Body of pancreas (tissue), 4 donors: ENCODE data around the gene ITLN2. TPM values are rescaled to one million over a fixed set of nuclear protein-coding genes. Genes with fewer than 3 reads are reported as not detected.
"Not testable (repeated sequence)": the region's sequence is repeated elsewhere in the genome, so short reads cannot be mapped to it uniquely, and the experiment has no call there.

Experiments
- ATAC-seq: fragments of 150-250 bp; one replicate; pipeline ENCODE4 v1.9.1; 2016
- DNase-seq, 4 donors: peaks; one replicate each; pipeline ENCODE4 v3.0.0-alpha.2; 2019
- H3K27ac ChIP-seq, 4 donors: fragments of 200-600 bp; sonication (generic); 1 replicate in 3 of 4; 2 replicates in 1 of 4; pipeline versions ENCODE4 v1.5.1 to v1.6.1; 2016 to 2019; ENCODE audit warnings: mild to moderate bottlenecking in 1 of 4, mixed read lengths in 1 of 4, moderate library complexity in 1 of 4
- H3K27me3 ChIP-seq, 2 donors: fragments of 200-600 bp; sonication (generic); one replicate each; pipeline ENCODE4 v1.6.0; 2016; ENCODE audit warnings: mild to moderate bottlenecking in 1 of 2
- H3K36me3 ChIP-seq, 2 donors: fragments of 200-600 bp; sonication (generic); replicated peaks in 1 of 2; 2 replicates each; pipeline ENCODE4 v1.5.1; 2016; ENCODE audit warnings: low read depth in 2 of 2; ENCODE audit not compliant: insufficient read depth in 1 of 2
- H3K4me1 ChIP-seq: fragments of 200-600 bp; sonication (generic); one replicate; pipeline ENCODE4 v1.6.0; 2016
- H3K4me3 ChIP-seq, 2 donors: fragments of 200-600 bp; sonication (generic); 1 replicate in 1 of 2; 2 replicates in 1 of 2; pipeline ENCODE4 v1.5.1; 2016 to 2019
- H3K9me3 ChIP-seq, 3 donors: fragments of 200-600 bp; sonication (generic); 1 replicate in 2 of 3; 2 replicates in 1 of 3; pipeline ENCODE4 v1.5.1; 2016
- POLR2A ChIP-seq, 3 donors: fragments of 450-650 bp; IDR thresholded peaks; one replicate each; pipeline ENCODE4 v1.6.1; 2016; ENCODE audit warnings: antibody characterized with exemption in 3 of 3, mild to moderate bottlenecking in 2 of 3
- WGBS, 2 donors: methylation state at CpG; one replicate each; pipeline ENCODE4 v1.1.5; 2017; 5-methylcytosine and 5-hydroxymethylcytosine counted together
- intact Hi-C: fragments of 100-400 bp; cut with DNase I; formaldehyde crosslinking; loops from one replicate; pipeline ENCODE4 v1.15.1; 2023
- total RNA-seq, 2 donors: library from RNA; depleted of rRNA; stranded (reverse); fragments of >200 nt; gene quantifications; one replicate each; pipeline ENCODE4 v1.1.0, GENCODE V29; 2016
- TF ChIP-seq, protein P1 (sequence below), 7 experiments: fragments of 450-650 bp in 4 of 7; fragments of 200-600 bp in 3 of 7; sonication (generic) in 3 of 7; IDR thresholded peaks; one replicate each; pipeline ENCODE4 v1.5.1; 2016 to 2019; ENCODE audit warnings: antibody characterized with exemption in 7 of 7

Gene ITLN2
- total RNA-seq, 2 donors from 2014 or later, result not detected

- Histone ChIP-seq H3K9me3 (no peaks in the 10 kb centered on the region), H3K27ac (no peak overlapping the region), H3K36me3 (no peaks in the 10 kb centered on the region), H3K27me3 (no peaks in the 10 kb centered on the region), H3K4me3 (no peak overlapping the region), H3K4me1 (no peaks in the 10 kb centered on the region)
- DNase-seq (peak in 3 of 4 donors; percentile 5 to 31 (median 17)), ATAC-seq (no peak)
- 60 to 69% methylated on average over 3 of the region's 3 CpGs for WGBS, 2 donors
- TF ChIP-seq POLR2A (IDR thresholded peaks at IDR 0.05), result no peak
- TF ChIP-seq, protein P1, sequence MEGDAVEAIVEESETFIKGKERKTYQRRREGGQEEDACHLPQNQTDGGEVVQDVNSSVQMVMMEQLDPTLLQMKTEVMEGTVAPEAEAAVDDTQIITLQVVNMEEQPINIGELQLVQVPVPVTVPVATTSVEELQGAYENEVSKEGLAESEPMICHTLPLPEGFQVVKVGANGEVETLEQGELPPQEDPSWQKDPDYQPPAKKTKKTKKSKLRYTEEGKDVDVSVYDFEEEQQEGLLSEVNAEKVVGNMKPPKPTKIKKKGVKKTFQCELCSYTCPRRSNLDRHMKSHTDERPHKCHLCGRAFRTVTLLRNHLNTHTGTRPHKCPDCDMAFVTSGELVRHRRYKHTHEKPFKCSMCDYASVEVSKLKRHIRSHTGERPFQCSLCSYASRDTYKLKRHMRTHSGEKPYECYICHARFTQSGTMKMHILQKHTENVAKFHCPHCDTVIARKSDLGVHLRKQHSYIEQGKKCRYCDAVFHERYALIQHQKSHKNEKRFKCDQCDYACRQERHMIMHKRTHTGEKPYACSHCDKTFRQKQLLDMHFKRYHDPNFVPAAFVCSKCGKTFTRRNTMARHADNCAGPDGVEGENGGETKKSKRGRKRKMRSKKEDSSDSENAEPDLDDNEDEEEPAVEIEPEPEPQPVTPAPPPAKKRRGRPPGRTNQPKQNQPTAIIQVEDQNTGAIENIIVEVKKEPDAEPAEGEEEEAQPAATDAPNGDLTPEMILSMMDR (IDR thresholded peaks at IDR 0.05), result peak in 4 of 7 experiments; percentile 11 to 29 (median 20)
- intact Hi-C loops, result no loop called here
Measured at GRCh38 chr1:160942926-160943325, 11.7 kb downstream of the ITLN2 start.

DNA sequence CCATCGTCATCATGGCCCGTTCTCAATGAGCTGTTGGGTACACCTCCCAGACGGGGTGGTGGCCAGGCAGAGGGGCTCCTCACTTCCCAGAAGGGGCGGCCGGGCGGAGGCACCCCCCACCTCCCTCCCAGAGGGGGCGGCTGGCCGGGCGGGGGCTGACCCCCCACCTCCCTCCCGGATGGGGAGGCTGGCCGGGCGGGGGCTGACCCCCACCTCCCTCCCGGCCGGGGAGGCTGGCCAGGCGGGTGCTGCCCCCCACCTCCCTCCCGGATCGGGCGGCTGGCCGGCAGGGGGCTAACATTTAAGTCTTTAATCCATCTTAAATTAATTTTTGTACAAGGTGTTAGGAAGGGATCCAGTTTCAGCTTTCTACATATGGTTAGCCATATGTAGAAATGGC, 17.9 kb downstream of the ITLN2 start:
- WGBS, 2 donors, result 77 to 100% methylated on average over 3 to 6 of the region's 19 CpGs
- H3K27ac ChIP-seq, H3K4me3 ChIP-seq, H3K4me1 ChIP-seq, H3K27me3 ChIP-seq, intact Hi-C loops, H3K36me3 ChIP-seq, ATAC-seq, H3K9me3 ChIP-seq, DNase-seq: not testable (repeated sequence)

DNA sequence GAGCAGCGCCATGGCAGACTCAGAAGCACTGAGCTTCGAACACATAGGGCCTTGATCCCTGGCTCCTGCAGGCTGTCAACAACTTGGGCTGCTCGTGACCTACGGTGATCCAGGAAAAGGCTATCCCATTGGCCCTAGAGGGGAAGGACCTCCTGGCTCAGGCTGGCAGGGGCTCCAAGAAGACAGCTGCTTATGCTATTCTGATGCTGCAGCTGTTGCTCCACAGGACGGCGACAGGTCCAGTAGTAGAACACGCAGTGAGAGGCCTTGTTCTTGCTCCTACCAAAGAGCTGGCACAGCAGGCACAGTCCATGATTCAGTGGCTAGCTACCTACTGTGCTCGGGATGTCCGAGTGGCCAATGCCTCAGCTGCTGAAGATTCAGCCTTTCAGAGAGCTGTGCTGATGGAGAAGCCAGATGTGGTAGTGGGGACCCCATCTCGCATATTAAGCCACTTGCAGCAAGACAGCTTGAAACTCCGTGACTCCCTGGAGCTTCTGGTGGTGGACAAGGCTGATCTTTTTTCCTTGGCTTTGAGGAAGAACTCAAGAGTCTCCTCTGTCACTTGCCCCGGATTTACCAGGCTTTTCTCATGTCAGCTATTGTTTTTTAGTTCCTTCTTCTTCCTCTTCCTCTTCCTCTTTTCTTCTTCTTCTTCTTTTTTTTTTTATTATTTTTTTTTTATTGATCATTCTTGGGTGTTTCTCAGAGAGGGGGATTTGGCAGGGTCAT, 18.9 kb downstream of the ITLN2 start:
- Histone ChIP-seq H3K4me3 (no peak overlapping the region), H3K4me1 (no peaks in the 10 kb centered on the region), H3K27ac (no peak overlapping the region), H3K9me3 (no peaks in the 10 kb centered on the region), H3K27me3 (no peaks in the 10 kb centered on the region), H3K36me3 (no peaks in the 10 kb centered on the region)
- no peak for DNase-seq
- 85 to 90% methylated on average over 7 to 12 of the region's 12 CpGs for WGBS, 2 donors
- intact Hi-C loops, result no loop called here
- TF ChIP-seq POLR2A (IDR thresholded peaks at IDR 0.05), result no peak
- TF ChIP-seq, protein P1 (IDR thresholded peaks at IDR 0.05), result no peak
- no peak for ATAC-seq

GRCh38 chr1:160933305-160933704, 21.3 kb downstream of the ITLN2 start:
- ATAC-seq, H3K27me3 ChIP-seq, H3K9me3 ChIP-seq, H3K4me1 ChIP-seq, H3K4me3 ChIP-seq, intact Hi-C loops, DNase-seq, H3K36me3 ChIP-seq, H3K27ac ChIP-seq: not testable (repeated sequence)
- WGBS, 2 donors, result 80 to 86% methylated on average over 8 to 18 of the region's 31 CpGs

- intact Hi-C loops, result no loop called here
- H3K27me3 ChIP-seq, result no peaks in the 10 kb centered on the region
- WGBS, 2 donors, result 41 to 43% methylated on average over 5 of the region's 5 CpGs
- peaks cover 12% of the 10 kb centered on the region for H3K4me1 ChIP-seq
- TF ChIP-seq, protein P1 (IDR thresholded peaks at IDR 0.05), result no peak
- TF ChIP-seq POLR2A (IDR thresholded peaks at IDR 0.05), result no peak
- no peak overlapping the region for H3K4me3 ChIP-seq
- no peaks in the 10 kb centered on the region for H3K36me3 ChIP-seq
- peak; percentile 30 for ATAC-seq
- H3K9me3 ChIP-seq, result no peaks in the 10 kb centered on the region
- peak overlapping the region in 3 of 4 donors; percentile 39 to 62 (median 54) for H3K27ac ChIP-seq
- no peak for DNase-seq
Measured at GRCh38 chr1:160925652-160926244, 28.9 kb downstream of the ITLN2 start.
